ENCODE measurements around the gene MYO9A.

DNA sequence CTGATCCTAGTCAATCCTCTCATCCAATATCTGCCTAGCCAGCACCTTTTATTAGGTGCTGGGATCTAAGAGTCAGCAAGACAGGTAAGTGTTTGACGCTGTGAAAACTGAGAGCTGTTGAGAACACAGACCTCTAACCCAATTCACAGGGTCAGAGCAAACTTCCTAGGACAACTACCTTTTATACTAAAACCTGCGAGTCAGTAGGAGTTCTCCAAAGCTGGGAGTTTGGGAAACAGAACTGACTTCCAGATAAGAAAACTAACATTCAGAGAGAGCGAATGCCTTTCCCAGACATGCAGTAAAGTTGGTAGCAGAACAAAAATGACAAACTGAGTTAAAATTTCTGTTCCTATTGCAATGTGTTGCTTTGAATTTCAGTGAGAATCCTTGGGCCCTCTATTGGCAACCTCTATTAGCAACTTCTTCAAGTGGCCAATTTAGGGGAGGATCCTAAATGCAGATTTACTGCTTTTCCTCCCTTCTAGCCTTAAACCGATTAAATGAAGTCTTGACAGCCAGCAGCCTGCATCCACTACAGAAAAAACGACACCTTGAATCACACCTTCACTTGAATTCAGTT, 296.3 kb downstream of the MYO9A start:
- TF ChIP-seq CTCF (IDR thresholded peaks at IDR 0.05; ENCODE audit: low read depth, low read length) = no peak
- TF ChIP-seq POLR2A (IDR thresholded peaks at IDR 0.05; ENCODE audit: extremely low read depth, insufficient read length) = no peak
- TF ChIP-seq, protein P1, sequence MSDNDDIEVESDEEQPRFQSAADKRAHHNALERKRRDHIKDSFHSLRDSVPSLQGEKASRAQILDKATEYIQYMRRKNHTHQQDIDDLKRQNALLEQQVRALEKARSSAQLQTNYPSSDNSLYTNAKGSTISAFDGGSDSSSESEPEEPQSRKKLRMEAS (IDR thresholded peaks at IDR 0.05; ENCODE audit: low read depth, low read length) = no peak
